Cardiac septum (tissue), 1 donor: ENCODE measurements around the gene TRIM29. TPM values are rescaled to one million over a fixed set of nuclear protein-coding genes. Genes with fewer than 3 reads are reported as not detected.

Experiments used
- DNase-seq: peaks from one replicate; pipeline ENCODE4 v3.0.0-alpha.2; 2020; ENCODE audit warnings: low spot score
- intact Hi-C: fragments of 100-400 bp; cut with DNase I; formaldehyde crosslinking; loops from one replicate; pipeline ENCODE4 v1.14.0; 2022
- total RNA-seq: library from RNA; stranded (reverse); fragmentation: NEBNext Ultra II Directional; extraction: Animal tissue kit (Norgen Biotek cat#: 25700); gene quantifications from one replicate; pipeline ENCODE4 v1.2.1, GENCODE V29; 2021
- donor health status: DM: no; HTN: no; CAD: no.

The TRIM29 gene
- total RNA-seq, 1 donor from 2014 or later: not detected

GRCh38 chr11:120106354-120107150, 31.4 kb downstream of the TRIM29 start:
- intact Hi-C loops: loop anchor here (2.0 kb wide), 1 partner anchor 440 kb away; no protein-coding TSS in a partner anchor
- no peak for DNase-seq

- no peak for DNase-seq
- intact Hi-C loops: no loop called here
Measured at GRCh38 chr11:120105576-120105975, 32.3 kb downstream of the TRIM29 start.

DNA sequence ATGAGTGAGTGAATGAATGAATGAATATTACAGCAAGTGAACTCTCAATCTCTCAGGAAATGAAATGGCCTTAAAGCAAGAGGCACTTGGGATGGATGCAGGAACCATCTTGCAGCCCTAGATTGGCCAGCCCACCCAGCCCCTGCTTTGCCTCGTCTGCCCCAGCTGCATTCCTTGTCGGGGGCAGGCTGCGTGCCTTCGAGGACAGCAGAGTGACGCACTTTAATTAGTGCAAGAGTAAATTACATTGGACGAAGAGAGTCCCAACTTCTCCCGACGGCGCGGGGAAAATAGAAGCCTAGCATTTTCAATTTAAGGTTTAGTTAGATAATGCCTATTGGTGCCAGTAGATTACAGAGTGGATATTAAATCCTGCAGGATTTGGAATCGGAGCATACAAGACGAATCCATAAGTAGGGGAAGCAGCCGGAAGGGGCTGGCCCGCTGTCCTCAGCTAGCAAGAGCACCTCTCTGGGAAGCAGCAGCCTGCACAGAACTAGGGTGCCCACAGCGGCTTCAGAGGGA, 33.8 kb downstream of the TRIM29 start:
- intact Hi-C loops: no loop called here
- DNase-seq: no peak

DNA sequence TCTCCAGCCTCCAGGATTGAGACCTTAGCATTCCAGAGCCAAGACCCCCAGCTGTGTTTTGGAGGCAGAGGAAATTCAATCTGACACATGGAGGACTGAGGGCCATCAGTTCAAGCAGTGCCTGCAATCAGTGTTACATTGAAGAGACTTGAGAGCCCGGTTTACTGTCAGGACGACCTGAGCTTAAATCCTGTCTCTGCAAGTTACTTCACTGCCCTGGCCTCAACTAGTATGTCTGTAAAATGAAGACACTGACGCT, 35.1 kb downstream of the TRIM29 start:
- intact Hi-C loops: no loop called here
- no peak for DNase-seq

GRCh38 chr11:120102050-120102863, 35.7 kb downstream of the TRIM29 start:
- intact Hi-C loops: no loop called here
- no peak for DNase-seq

DNA sequence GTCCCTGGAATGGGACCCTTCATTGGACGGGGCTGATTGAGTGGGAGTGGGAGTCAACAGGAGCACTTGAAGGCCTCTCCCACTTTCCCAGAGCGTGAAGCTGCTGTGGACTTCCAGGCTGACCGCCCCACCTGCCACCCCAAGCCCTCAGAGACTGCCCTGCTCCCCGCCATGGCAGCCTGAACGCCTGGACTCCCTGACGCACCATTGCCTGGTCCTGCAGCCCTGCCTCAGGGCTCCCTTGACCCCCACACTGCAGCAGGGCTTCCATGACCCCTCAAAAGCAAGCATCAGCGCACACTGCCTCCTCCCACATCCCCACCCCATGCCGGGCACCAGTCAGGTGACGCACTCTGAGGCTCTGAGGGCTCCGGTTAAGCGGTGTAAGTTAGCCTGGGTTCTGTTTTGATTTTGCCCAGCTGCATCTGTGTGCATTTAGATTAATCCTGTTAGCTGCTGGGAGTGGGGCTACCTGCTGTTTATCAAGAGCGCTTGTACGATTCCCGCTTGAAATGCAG, 39.4 kb downstream of the TRIM29 start:
- no peak for DNase-seq

DNA sequence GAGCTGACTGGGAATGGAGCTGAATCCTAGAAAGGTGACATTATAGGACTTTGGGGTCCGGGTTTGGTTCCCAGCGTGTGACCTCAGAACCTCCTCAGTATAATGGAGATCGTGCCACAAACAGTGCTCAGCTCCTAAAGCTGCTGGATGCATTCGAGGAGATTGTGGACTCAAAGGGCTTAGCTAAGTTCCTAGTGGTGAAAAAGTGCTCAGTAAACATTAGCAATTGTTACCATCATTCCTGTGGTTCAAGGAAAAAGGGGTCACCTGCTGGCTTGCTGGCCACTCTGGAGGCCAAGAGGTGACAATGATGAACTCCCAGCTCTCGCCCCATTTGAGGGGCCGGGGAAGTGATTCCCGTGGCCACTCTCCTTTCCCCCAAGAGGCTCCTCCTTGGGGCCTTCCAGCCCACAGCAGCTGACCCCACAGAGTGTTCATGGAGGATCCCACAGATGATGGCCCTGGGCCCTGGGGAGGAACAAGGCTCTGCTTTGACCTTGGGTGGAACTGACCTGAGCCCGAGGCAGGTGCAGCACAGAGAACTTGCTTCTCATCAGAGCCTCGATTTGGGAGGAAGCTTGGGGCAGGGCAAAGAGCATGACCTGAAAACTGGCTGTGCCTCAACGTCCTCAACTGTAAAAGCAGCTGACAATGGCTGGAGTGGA, 40.1 kb downstream of the TRIM29 start:
- DNase-seq: no peak
- intact Hi-C loops: no loop called here

More for the DNA sequence above, 39.4 kb downstream of the TRIM29 start:
- intact Hi-C loops: no loop called here

DNA sequence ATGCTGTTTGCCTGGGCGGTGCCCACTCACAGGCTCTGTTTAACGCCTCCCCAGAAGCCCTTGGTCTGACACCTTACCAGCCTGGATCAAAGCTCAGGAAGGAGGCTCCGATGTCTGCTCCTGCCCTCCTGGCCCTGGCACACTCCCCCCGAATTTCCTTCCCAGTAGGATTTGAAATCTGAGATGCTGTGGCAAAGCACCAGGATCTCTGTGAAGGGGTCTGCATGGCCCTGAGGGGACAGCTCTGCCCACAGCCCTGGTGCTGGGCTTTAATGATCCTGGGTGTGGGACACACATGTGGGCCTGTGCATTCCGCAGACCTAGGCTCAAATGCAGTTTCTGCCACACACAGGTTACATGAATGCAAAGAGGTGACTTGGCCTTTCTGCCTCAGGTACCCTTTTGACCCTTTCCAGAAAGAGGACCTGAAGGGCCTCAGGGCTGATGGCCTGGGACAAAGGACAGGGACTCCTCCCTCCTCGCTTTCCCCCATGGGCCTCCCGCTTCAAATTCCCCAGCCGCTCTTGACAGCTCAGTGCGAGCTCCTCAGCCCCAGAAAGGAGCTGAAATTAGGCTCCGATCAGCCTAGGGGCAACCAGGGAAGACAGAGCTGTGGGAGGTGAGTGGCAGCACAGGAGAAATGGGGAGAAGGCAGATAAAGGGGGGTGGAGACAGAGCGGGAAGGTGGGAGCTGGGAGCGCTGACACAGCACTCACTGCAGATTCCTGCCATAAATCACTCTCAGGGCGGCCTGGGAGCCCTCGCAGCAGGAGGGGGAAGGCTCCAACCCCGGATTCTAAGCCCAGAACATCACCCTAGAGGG, 41.3 kb downstream of the TRIM29 start:
- DNase-seq: no peak
- intact Hi-C loops: no loop called here

DNA sequence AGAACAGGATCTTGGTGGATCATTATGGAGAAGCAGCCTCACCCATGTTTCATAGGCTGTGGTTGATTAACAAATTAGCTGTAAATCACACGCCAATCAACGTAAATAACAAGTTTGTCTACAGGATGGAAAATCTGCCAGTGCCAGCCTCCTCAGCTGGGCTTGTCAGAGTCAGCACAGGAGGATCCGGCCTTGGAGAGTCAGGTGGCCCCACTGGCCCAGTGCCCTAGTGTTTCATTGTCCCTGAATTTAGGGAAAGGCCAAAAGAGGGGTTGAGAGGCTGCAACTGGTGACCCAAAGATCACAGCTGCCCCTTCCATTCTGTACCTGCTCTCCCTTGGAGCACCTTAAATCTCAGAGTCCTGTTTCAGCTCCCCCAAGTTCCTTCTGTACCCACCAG, 42.4 kb downstream of the TRIM29 start:
- intact Hi-C loops: no loop called here
- no peak for DNase-seq

DNA sequence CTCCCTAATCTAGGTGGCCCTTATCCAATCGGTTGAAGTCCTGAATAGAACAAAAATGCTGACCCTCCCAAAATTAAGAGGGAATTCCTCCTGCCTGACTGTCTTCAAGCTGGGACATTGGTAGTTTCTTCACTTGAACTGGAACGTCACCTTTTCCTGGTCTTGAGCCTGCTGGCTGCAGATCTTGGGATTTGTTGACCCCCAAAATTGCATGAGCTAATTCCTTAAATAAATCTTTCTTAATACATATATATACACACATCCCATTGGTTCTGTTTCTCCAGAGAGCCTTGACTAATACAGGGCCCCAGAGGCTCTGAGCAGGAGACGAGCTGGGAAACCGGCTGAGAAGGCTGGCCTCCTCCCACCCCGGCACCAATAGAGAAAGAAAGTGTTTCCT, 46.2 kb downstream of the TRIM29 start:
- DNase-seq: no peak
- intact Hi-C loops: no loop called here

GRCh38 chr11:120091121-120091520, 46.8 kb downstream of the TRIM29 start:
- no peak for DNase-seq
- intact Hi-C loops: no loop called here

DNA sequence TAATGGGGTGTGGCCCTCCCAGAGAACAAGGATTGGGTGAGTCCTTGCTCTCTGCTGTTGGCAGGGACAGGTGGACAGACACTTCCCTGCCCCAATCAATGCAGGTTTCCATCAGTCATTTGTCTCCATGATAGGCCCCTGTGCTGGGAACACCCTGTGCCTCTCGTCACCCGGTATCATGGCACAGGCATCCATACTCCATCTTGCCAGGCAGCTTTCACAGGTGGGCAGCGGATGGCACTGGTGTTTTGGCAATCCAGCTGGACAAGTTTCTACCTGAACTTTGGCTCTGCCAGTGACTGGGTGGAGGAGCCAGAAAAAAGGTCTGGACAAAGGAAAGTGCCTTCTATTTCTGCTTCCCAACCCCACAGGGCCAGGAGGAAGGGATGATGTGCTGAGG, 47.5 kb downstream of the TRIM29 start:
- no peak for DNase-seq
- intact Hi-C loops: no loop called here

GRCh38 chr11:120089036-120090001, 48.6 kb downstream of the TRIM29 start:
- DNase-seq: no peak
- intact Hi-C loops: no loop called here

DNA sequence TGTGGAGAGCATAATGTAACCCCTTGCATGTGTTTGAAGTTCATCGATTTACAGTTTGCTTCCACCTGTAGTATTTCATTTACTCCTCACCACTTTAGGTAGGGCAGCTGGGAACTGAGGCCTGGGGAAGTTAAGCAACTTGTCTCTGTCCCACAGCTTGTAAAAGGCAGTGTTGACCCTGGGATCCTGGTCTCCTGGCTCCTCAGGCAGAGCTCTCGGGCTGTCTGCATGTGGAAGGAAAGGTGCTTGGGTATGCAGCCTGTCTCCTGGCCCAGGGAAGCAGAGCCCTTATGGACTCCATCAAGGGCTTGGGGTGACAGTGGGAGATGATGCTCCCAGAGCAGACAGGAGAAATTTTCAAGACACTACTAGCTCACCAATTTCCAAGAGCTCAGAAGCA, 49.9 kb downstream of the TRIM29 start:
- no peak for DNase-seq
- intact Hi-C loops: no loop called here

DNA sequence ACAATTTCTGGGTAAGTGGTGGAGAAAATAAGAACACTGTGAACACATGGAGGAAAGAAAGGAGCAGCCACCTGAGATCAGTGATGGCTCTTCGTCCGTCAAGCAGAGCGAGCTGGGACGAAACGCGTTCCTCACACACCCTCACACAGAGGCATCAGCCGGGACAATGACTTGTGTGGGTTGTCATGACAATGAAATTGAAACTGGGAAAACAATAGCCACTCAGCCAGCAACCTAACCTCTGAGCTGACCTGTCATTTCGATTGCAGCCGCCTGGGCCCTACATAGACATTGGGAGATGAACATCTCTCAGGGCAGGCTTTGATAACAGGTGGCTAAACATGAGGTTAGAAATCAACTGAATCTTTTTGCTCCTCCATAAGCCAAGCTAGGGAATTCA, 51.3 kb downstream of the TRIM29 start:
- no peak for DNase-seq
- intact Hi-C loops: no loop called here

DNA sequence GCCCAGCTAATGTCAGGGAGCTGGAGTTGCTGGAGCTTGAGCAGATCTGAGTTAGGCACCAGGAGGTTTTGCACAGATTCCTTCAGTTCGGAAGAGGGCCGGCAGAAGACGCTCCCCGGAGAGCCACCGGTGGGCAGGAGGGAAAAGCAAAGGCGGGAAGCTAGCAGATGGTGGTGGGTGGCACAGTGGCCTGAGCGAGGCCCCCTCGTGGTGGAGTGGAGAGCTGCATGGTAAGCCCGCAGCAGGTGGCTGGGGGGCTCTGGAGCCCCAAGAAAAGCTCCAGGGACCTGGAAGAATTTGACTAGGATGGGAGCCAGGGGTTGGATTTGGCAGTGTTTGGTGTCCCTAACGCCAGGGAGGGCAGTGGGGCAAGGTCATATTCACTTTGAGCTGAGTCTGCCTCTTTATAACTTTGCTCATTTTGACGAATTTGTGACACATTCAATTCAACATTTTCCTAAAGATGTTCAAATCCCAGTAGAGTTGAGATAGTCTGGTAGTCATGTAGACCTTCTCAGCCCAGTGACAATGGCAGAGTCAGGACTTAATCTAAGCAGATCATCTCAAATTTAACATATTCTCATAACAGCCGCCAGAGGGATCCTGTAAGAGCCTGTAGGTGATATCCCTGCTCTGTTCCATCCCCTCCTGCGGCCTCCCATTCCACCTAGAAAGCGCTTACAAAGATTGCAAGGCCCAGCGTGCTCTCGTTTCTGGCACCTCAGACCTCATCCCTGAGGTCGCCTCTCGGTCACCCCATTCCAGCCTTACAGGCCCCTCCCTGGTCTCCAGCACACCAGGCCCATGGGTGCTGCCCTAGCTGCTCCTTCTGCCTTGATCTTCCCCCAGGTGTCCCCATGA, 57.9 kb downstream of the TRIM29 start:
- intact Hi-C loops: no loop called here
- DNase-seq: no peak

GRCh38 chr11:120078397-120078796, 59.5 kb downstream of the TRIM29 start:
- intact Hi-C loops: no loop called here
- no peak for DNase-seq
